HG02973 (cell line): ENCODE results near the gene KCNIP4.
"Not testable (repeated sequence)": the region's sequence is repeated elsewhere in the genome, so short reads cannot be mapped to it uniquely, and the experiment has no call there.

Experiments used
- ATAC-seq: cut with Tn5 transposase; IDR thresholded peaks from one replicate; pipeline ENCODE4 v1.9.1; 2021; ENCODE audit warnings: moderate library complexity; ENCODE audit not compliant: unreplicated experiment

The KCNIP4 gene

GRCh38 chr4:21948347-21949072 is at the start of gene KCNIP4:
KCNIP4 (minus strand) TSS chr4:21948772.
- ATAC-seq, result no peak

DNA sequence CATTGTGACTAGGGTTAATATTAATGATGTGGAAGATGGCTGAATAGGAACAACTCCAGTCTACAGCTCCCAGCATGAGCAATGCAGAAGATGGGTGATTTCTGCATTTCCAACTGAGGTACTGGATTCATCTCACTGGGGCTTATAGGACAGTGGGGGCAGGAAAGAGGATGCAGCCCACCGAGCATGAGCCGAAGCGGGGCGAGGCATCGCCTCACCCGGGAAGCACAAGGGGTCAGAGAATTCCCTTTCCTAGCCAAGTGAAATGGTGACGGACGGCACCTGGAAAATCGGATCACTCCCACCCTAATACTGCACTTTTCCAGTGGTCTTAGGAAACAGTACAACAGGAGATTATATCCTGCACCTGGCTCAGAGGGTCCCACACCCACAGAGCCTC is 48.0 kb upstream of the KCNIP4 start:
- ATAC-seq, result not testable (repeated sequence)

GRCh38 chr4:21992330-21992729 is 43.8 kb upstream of the KCNIP4 start:
- no peak for ATAC-seq

GRCh38 chr4:21991562-21991961 is 43.0 kb upstream of the KCNIP4 start:
- no peak for ATAC-seq

DNA sequence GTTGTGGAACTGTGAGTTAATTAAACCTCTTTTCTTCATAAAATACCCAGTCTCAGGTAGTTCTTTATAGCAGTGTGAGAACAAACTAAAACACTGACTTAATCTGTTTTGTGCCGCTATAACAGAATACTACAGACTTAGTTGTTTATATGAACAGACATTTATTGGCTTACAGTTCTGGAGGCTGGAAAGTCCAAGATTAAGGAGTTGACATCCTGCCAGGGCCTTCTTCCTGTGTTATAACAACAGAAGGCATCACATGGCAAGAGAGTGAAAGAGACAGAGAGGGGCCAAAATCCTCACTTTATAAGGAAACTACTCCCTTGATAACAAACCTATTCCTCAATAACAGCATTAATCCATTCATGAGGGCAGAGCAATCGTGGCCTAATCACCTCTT is 42.5 kb upstream of the KCNIP4 start:
- ATAC-seq, result no peak

DNA sequence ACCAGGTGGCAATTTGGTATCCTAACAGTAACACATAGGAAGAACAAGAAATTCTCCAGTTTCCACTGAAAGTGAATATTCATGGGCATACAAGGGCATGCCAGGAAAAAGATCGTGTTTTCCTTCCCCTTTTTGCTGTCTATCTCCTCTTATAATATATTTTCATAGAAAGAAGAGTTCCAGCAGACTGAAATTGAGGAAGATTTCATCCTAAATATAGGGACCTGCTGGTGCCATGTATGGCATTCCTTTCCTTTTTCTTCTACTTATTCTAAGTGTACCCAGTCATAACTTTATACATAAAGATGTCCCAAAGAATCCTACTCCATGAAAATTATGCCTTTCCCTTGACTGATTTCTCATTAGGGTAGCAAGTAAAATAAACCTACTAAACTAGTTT is 40.8 kb upstream of the KCNIP4 start:
- ATAC-seq, result no peak

GRCh38 chr4:21986307-21986706 is 37.7 kb upstream of the KCNIP4 start:
- ATAC-seq, result no peak

GRCh38 chr4:21982087-21982486 is 33.5 kb upstream of the KCNIP4 start:
- ATAC-seq, result no peak

- no peak for ATAC-seq
These were observed 30.6 kb upstream of the KCNIP4 start for GRCh38 chr4:21979196-21979595.

DNA sequence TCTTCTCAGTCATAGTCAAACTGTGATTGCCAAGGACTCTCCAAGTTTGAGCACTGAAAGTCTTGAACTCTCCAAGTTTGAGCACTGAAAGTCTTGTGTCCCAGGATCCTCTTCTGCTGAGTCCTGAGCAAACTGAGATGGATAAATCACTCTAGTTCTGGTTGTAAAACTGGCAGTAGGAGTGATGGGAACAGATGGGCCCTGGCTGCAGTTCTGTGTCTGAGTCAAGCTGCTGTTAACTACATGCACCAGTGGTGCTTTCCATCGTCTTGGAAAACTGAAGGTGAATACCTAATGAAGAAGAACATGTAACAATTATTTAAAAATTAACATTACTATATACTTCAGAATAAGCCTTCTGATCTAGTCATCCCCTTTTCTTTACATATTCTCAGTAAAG is 27.6 kb upstream of the KCNIP4 start:
- ATAC-seq, result no peak

- ATAC-seq, result no peak
These were observed 25.3 kb upstream of the KCNIP4 start for GRCh38 chr4:21973850-21974249.

- no peak for ATAC-seq
These were observed 16.3 kb upstream of the KCNIP4 start for GRCh38 chr4:21964762-21965319.

DNA sequence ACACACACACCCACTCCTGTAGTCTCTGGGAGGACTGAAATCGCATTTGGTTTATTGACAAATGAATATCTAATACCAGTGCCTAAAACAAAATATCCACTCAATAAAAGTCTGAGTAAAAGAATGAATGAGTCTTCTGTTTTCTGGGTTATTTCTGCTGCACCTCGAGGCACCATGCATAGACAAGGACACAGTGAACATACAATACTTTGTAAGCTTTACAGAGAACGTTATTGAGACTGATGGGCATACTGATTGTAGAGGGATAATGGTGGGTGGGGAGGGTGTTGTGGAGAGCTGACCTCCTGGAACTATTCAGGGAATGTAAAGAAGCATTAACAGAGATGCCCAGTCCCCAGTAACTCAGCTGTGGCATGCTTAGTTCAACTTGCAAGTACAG is 14.1 kb upstream of the KCNIP4 start:
- no peak for ATAC-seq

DNA sequence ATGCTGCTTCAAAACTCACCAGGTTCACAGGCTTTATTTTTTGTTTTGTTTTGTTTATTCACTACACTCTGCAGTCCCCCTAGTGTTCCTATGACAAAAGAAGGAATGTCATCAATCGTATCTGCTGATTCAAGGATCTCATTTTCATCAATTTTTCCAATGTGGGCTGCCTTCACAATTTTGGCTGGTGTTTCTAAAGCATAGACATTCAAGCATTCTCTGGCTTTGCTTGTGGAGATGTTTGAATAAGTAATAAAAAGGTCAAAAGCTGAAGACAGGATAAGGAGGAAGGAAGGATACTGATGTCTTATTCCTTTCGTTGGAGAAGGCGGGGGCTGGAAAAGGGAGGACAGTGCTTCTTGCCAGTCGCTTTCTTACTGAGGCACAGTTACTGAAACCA is 12.2 kb upstream of the KCNIP4 start:
- no peak for ATAC-seq

DNA sequence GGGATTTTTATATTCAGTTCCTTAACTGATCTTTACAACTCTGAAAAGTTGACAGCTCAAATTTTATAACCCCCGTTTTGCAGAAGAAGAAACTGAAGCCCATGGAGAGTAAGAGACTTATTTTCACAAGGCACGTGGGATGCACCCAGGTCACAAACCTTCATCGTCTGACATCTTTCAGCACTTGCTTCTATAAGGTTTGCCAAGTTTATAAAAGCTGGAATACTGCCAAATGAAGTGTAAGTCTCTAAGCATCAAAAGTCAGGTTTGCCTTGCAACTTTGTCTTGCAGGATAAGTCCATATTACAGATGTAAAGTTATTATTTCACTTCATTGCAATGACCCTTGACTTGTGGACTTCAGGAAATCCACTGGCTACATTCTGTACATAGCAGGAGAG is 6.3 kb upstream of the KCNIP4 start:
- ATAC-seq, result no peak

DNA sequence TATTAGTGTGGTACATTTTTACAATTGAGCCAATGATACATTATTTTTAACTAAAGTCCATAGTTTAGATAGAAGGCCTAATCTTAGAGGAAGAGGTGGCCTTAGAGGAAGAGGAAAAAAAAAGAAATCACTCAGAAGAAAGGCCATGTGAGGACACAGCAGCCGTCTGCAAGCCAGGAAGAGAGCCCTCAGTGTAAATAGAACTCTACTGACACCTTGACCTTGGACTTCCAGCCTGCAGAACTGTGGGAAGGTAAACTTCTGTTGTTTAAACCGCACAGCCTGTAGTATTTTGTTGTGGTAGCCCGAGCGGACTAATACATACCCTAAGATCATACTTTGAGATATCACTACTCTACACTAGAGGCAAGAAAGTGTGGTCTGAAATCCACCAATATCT is 5.1 kb upstream of the KCNIP4 start:
- no peak for ATAC-seq

GRCh38 chr4:21952549-21952948 is 4.0 kb upstream of the KCNIP4 start:
- no peak for ATAC-seq

DNA sequence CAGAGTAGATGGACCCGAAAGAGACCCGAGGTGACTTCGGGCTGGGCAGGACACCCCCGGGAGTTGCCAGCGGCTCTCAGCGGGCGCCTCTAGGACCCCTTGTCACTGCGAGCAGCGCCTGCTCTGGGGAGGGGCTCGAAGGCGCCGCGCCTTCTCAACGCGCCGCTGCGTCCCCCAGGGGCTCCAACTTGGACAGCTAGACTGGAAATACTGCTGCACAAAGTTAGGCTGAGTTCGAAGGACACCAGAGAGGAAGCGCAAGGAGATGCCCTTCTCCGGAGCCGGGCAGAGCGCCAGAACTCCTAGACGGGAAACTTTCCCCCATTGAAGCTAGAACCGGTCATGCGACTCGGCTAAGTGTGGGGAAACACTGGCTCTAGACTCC is 493 bp upstream of the KCNIP4 start:
- ATAC-seq, result no peak

- ATAC-seq, result no peak
These were observed 703 bp downstream of the KCNIP4 start for GRCh38 chr4:21947791-21948346.

DNA sequence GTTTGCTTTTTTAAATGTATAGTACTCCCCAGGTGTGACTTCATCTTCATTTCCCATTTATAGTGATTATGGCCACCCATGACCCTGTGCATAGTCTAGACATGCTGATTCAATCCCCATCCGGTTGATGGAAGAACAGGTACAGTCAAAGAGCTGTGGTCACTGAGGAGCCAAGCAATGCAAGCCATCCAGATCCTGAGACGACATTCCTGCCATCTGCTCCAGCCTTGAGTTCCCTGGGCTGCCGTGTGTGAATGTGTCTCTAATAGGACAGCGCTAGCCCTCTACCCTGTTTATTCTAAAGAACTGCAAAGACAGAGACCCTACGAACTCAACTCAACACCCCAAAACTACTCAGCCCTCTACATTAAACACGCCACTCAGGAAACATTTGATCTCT is 1.7 kb downstream of the KCNIP4 start:
- ATAC-seq, result no peak

DNA sequence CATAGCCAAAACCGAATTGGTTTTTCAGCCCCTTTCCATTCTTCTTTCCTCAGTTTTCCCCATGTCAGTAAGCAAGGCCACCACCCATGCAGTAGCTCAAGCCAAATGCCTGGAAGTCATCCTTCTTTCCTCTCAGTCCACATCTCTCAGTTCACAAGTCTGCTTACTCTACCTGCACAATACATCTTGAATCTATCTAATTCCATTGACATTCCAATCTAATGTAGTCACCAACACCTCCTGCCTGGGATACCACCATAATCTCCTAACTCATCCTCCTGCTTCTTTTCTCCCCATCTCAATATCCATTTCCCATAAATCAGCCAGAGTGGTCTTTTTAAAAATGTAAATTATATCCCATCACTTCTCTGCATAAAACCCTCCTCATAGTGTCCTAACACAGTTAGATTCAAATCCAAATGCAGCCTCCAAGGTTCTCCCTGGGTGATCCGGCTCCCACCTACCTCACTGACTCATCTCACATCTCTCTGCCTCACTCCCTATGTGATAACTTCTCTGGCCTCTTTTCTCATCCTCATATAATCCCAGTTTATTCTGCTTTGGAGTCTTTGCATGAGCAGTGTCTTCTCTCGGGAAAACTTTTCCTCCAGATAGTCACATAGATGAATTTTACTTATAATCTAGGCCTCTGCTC is 26.9 kb downstream of the KCNIP4 start:
- no peak for ATAC-seq

DNA sequence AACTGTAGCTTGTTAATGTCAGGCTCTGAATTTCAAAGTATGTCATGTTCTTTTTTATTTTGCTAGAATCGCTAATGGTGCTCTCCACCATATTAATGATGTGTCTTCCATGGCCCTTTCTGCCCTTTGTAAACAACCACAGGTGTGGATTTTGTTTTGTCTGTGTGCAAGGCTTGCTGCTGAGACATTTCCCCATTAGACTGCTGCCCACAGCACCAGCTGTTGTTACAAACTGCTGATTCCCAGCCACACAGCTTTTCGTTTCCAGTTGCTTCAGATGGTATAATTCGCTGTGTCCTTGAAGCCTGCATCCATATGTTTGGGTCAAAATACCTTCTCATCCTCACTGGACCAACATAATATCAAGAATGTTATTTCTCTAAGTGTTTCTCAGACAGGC is 32.8 kb downstream of the KCNIP4 start:
- no peak for ATAC-seq
